Measurements from ENCODE around the gene TMEM229B.
"Not testable (repeated sequence)": the region's sequence is repeated elsewhere in the genome, so short reads cannot be mapped to it uniquely, and the experiment has no call there.

TMEM229B gene

GRCh38 chr14:67461341-67461985 is 27.1 kb downstream of the TMEM229B start:
- Histone ChIP-seq H3K4me3 (no peak overlapping the region), H3K27ac (no peak overlapping the region)
- DNase-seq (ENCODE audit: low spot score) = no peak
- TF ChIP-seq, protein P1, sequence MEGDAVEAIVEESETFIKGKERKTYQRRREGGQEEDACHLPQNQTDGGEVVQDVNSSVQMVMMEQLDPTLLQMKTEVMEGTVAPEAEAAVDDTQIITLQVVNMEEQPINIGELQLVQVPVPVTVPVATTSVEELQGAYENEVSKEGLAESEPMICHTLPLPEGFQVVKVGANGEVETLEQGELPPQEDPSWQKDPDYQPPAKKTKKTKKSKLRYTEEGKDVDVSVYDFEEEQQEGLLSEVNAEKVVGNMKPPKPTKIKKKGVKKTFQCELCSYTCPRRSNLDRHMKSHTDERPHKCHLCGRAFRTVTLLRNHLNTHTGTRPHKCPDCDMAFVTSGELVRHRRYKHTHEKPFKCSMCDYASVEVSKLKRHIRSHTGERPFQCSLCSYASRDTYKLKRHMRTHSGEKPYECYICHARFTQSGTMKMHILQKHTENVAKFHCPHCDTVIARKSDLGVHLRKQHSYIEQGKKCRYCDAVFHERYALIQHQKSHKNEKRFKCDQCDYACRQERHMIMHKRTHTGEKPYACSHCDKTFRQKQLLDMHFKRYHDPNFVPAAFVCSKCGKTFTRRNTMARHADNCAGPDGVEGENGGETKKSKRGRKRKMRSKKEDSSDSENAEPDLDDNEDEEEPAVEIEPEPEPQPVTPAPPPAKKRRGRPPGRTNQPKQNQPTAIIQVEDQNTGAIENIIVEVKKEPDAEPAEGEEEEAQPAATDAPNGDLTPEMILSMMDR (IDR thresholded peaks at IDR 0.05) = no peak

DNA sequence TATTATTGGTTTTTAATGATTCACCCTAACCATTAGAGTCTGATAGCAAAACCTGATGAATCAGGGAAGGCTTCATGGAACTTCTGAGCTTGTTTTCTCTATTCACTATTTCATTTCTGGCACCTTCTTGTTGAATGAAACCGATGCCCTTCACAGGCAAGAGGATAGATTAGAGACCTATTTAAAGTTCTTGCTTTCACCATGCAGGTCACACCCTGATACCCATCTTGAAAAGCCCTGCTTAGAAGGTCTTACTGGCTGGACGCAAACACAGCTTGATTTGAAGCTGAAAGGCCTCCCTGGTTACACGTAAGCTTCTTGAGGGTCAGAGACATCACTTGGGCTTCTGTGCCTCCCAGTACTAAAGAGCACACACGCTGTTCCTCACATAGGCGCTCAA is 29.2 kb downstream of the TMEM229B start:
- Histone ChIP-seq H3K27ac (no peak overlapping the region), H3K4me3 (no peak overlapping the region)
- TF ChIP-seq, protein P1 (IDR thresholded peaks at IDR 0.05) = no peak
- no peak for DNase-seq (ENCODE audit: low spot score)

DNA sequence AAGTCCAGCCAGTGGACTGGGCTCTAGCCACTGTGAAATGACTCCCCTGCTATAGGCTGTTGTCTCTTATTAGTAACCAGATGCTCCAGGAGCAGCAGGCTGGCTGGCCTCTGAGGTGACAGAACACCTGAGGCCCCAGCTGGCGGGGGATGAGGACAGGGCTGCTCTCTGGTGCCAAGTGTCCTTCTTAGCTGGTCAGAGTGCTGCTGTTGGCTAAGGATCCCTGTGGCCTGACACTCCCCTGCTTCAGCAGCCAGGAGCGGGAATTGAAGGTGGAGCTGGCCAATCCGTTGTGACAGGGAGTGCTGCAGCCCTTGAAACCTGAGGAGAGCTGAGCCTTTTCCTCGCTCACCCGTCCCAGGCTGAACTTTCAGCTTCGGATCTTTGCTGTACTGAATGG is 30.7 kb downstream of the TMEM229B start:
- DNase-seq (ENCODE audit: low spot score) = no peak
- TF ChIP-seq, protein P1 (IDR thresholded peaks at IDR 0.05) = no peak
- H3K27ac ChIP-seq = no peak overlapping the region

GRCh38 chr14:67456732-67457131 is 31.8 kb downstream of the TMEM229B start:
- TF ChIP-seq, protein P1 (IDR thresholded peaks at IDR 0.05) = no peak
- DNase-seq (ENCODE audit: low spot score) = no peak
- H3K27ac ChIP-seq = no peak overlapping the region

More for the DNA sequence above, 30.7 kb downstream of the TMEM229B start:
- H3K4me3 ChIP-seq = no peak overlapping the region

DNA sequence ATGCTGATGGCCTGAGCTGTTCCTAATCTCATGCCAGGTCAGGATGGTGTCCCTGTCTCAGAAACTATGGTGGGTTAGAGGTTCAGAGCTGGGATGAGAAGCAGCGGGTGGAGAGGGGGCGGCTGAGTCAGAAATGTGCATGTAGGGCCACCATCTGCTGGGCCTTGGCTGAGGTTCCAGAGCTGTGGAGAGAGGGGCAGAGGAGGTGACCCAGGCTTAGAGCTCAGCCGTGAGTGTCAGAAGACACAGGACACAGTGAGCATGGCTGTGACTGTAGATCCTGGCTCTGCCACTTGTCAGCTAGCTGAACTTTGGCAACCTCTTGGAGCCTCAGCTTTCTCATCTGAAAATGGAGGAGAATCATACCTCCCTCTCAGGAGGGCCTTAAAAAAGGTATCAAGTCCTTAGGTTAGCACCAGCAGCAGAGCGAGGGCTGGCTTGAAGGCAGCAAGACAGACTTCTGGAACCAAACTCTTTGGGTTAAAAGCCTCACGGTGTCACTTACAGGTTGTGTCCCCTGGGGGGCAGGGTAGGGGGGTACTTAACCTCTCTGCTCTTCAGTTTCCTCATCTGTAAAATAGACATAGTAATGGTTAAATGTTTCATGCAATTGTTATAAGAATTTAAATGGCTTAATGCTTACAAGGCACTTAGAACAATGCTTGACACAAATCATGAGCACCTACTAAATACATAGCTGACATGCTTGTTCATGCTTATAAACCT is 34.8 kb downstream of the TMEM229B start:
- no peak overlapping the region for H3K4me3 ChIP-seq
- DNase-seq (ENCODE audit: low spot score) = no peak
- H3K27ac ChIP-seq = no peak overlapping the region
- TF ChIP-seq, protein P1 (IDR thresholded peaks at IDR 0.05) = no peak

More at GRCh38 chr14:67456732-67457131, 31.8 kb downstream of the TMEM229B start:
- H3K4me3 ChIP-seq = no peak overlapping the region

GRCh38 chr14:67451667-67452066 is 36.9 kb downstream of the TMEM229B start:
- not testable (repeated sequence) for DNase-seq (ENCODE audit: low spot score); H3K27ac ChIP-seq; H3K4me3 ChIP-seq

- TF ChIP-seq, protein P1 (IDR thresholded peaks at IDR 0.05) = no peak
- no peak overlapping the region for H3K4me3 ChIP-seq
- H3K27ac ChIP-seq = no peak overlapping the region
- DNase-seq (ENCODE audit: low spot score) = no peak
Observed at GRCh38 chr14:67449096-67449495, 39.4 kb downstream of the TMEM229B start.
